ENCODE measurements around the gene MBNL3.

Gene MBNL3

DNA sequence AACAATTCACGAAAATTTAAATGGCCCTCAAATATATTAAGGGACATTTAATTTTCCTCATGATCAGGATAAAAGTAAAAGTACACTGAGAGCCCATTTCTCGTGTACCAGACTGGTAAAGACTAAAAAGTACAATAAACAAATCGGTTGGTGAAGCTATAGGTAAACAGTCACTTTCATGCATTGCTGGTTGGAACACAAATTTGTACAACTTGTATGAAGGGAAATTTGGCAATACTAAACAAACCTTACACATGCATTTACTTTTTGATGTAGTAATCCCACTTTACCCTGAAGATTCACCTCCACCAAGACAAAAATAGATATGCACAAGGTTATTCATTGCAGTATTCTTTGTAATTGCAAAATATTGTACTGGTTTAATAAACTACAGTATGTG lies 31.4 kb upstream of the MBNL3 start:
- Histone ChIP-seq H3K9me3 (no peaks in the 10 kb centered on the region), H3K4me1 (ENCODE audit: control insufficient read depth in 1 of 2, insufficient read depth in 1 of 2, low read depth in 1 of 2, low read length in 1 of 2) (peaks cover 0 to 3% of the 10 kb centered on the region in 2 experiments), H3K27ac (no peak overlapping the region), H3K4me3 (ENCODE audit: low read depth in 1 of 2, low read length in 1 of 2) (no peak overlapping the region), H3K27me3 (no peaks in the 10 kb centered on the region), H3K36me3 (no peaks in the 10 kb centered on the region)
- TF ChIP-seq CTCF (IDR thresholded peaks at IDR 0.05), result no peak

GRCh38 chrX:132518401-132518800 lies 29.6 kb upstream of the MBNL3 start:
- H3K9me3 ChIP-seq, result no peaks in the 10 kb centered on the region
- no peak overlapping the region for H3K27ac ChIP-seq
- peaks cover 0 to 3% of the 10 kb centered on the region in 2 experiments for H3K4me1 ChIP-seq (ENCODE audit: control insufficient read depth in 1 of 2, insufficient read depth in 1 of 2, low read depth in 1 of 2, low read length in 1 of 2)
- no peak overlapping the region for H3K4me3 ChIP-seq (ENCODE audit: low read depth in 1 of 2, low read length in 1 of 2)
- no peaks in the 10 kb centered on the region for H3K36me3 ChIP-seq
- no peaks in the 10 kb centered on the region for H3K27me3 ChIP-seq
- no peak for TF ChIP-seq CTCF (IDR thresholded peaks at IDR 0.05)

DNA sequence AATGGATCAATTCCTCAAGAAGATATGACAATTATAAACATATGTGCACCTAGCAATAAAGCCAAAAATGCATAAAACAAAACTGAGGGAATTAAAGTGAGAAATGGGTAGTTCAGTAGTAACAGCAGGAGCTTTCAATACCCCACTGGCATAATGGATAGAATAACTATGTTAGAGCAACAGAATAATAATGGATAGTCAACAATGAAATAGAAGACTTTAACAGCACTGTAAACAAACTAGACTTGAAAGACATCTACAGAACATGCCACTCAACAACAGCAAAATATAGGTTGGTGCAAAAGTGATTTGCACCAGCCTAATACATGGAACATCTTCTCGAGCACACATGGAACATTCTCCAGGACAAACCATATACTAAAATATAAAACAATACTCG lies 20.0 kb upstream of the MBNL3 start:
- no peak overlapping the region for H3K4me3 ChIP-seq (ENCODE audit: low read depth in 1 of 2, low read length in 1 of 2)

GRCh38 chrX:132505116-132505515 lies 16.3 kb upstream of the MBNL3 start:
- no peak for TF ChIP-seq CTCF (IDR thresholded peaks at IDR 0.05)
- Histone ChIP-seq H3K36me3 (no peaks in the 10 kb centered on the region), H3K9me3 (no peaks in the 10 kb centered on the region), H3K27ac (no peak overlapping the region), H3K4me3 (ENCODE audit: low read depth in 1 of 2, low read length in 1 of 2) (no peak overlapping the region), H3K4me1 (ENCODE audit: control insufficient read depth in 1 of 2, insufficient read depth in 1 of 2, low read depth in 1 of 2, low read length in 1 of 2) (peaks cover 5 to 6% of the 10 kb centered on the region in 2 experiments), H3K27me3 (no peaks in the 10 kb centered on the region)

More for the DNA sequence above, 20.0 kb upstream of the MBNL3 start:
- Histone ChIP-seq H3K4me1 (ENCODE audit: control insufficient read depth in 1 of 2, insufficient read depth in 1 of 2, low read depth in 1 of 2, low read length in 1 of 2) (no peaks in the 10 kb centered on the region), H3K27me3 (no peaks in the 10 kb centered on the region), H3K9me3 (no peaks in the 10 kb centered on the region), H3K36me3 (no peaks in the 10 kb centered on the region), H3K27ac (no peak overlapping the region)
- TF ChIP-seq CTCF (IDR thresholded peaks at IDR 0.05), result no peak

DNA sequence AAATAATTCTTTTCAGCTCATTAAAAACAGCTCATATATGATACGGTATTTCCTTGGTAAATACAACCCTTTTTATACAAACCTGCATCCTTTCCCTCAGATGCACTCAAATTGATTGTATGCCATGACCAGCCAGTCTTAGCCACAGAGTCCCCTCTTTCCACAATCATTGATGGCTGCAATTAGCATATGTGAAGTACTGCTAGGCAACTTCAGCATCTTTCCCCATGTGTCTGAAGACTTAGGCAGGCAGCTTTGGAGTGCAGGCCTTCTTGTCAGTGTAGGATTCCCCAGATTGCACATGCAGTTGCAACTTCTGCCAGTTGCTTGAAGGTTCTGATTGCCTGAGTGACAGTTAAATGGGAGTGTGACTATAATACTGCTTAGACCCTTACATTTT lies 15.6 kb upstream of the MBNL3 start:
- H3K36me3 ChIP-seq, result no peaks in the 10 kb centered on the region
- H3K4me1 ChIP-seq (ENCODE audit: control insufficient read depth in 1 of 2, insufficient read depth in 1 of 2, low read depth in 1 of 2, low read length in 1 of 2), result peaks cover 5 to 6% of the 10 kb centered on the region in 2 experiments
- no peaks in the 10 kb centered on the region for H3K9me3 ChIP-seq
- H3K4me3 ChIP-seq (ENCODE audit: low read depth in 1 of 2, low read length in 1 of 2), result no peak overlapping the region
- H3K27ac ChIP-seq, result no peak overlapping the region
- no peak for TF ChIP-seq CTCF (IDR thresholded peaks at IDR 0.05)
- H3K27me3 ChIP-seq, result no peaks in the 10 kb centered on the region

- H3K9me3 ChIP-seq, result no peaks in the 10 kb centered on the region
- H3K27me3 ChIP-seq, result no peaks in the 10 kb centered on the region
- H3K27ac ChIP-seq, result no peak overlapping the region
- TF ChIP-seq CTCF (IDR thresholded peaks at IDR 0.05), result no peak
- peaks cover 5 to 6% of the 10 kb centered on the region in 2 experiments for H3K4me1 ChIP-seq (ENCODE audit: control insufficient read depth in 1 of 2, insufficient read depth in 1 of 2, low read depth in 1 of 2, low read length in 1 of 2)
- H3K36me3 ChIP-seq, result no peaks in the 10 kb centered on the region
- no peak overlapping the region for H3K4me3 ChIP-seq (ENCODE audit: low read depth in 1 of 2, low read length in 1 of 2)
These were observed 12.8 kb upstream of the MBNL3 start for GRCh38 chrX:132501606-132502005.
